Retinal pigment epithelial cell (primary cell): ENCODE data around the gene HLA-DPA1.

ENCODE experiments used
- DNase-seq: peaks from one replicate; pipeline ENCODE4 v3.0.0-alpha.2; 2010; ENCODE audit warnings: low read depth
- H3K4me3 ChIP-seq: 2 replicates; pipeline ENCODE4 v1.5.1; 2011; ENCODE audit warnings: mild to moderate bottlenecking, low read length, control low read depth, moderate library complexity
- CTCF ChIP-seq: conservative IDR thresholded peaks from 2 replicates; pipeline ENCODE4 v1.5.1; 2011; ENCODE audit warnings: low read depth, low read length, control low read depth, inconsistent platforms

The HLA-DPA1 gene

GRCh38 chr6:33075208-33075567, 1.7 kb upstream of the HLA-DPA1 start:
- no peak for TF ChIP-seq CTCF
- no peak for DNase-seq
- no peak overlapping the region for H3K4me3 ChIP-seq

- TF ChIP-seq CTCF = no peak
- no peak for DNase-seq
- no peak overlapping the region for H3K4me3 ChIP-seq
Observed at GRCh38 chr6:33072508-33073100, 845 bp downstream of the HLA-DPA1 start.

- DNase-seq = no peak
- no peak overlapping the region for H3K4me3 ChIP-seq
- TF ChIP-seq CTCF = no peak
Observed at GRCh38 chr6:33071569-33071968, 1.9 kb downstream of the HLA-DPA1 start.

GRCh38 chr6:33070909-33071308, 2.5 kb downstream of the HLA-DPA1 start:
- DNase-seq = no peak
- no peak overlapping the region for H3K4me3 ChIP-seq
- TF ChIP-seq CTCF = no peak

- H3K4me3 ChIP-seq = no peak overlapping the region
- DNase-seq = no peak
- no peak for TF ChIP-seq CTCF
Observed at GRCh38 chr6:33069021-33069738, 4.3 kb downstream of the HLA-DPA1 start.

- no peak for TF ChIP-seq CTCF
- H3K4me3 ChIP-seq = no peak overlapping the region
- DNase-seq = no peak
Observed at GRCh38 chr6:33066917-33067521, 6.4 kb downstream of the HLA-DPA1 start.

GRCh38 chr6:33065312-33065711, 8.1 kb downstream of the HLA-DPA1 start:
- H3K4me3 ChIP-seq = no peak overlapping the region
- no peak for TF ChIP-seq CTCF
- no peak for DNase-seq
